NCI-H510A treated with DMSO at 0.1 percent for 48 hours (cell line): ENCODE measurements around the gene APBB2.

Experiments
- DNase-seq: peaks from one replicate; lab custom pipeline; 2025; lab: John Stamatoyannopoulos, UW

APBB2 gene

GRCh38 chr4:41214136-41214824 is at the start of gene APBB2:
TSS of gene APBB2 (minus strand) at chr4:41214542. CDS start at chr4:41033254, 181,288 bp downstream.
- DNase-seq, result peak; percentile 80

DNA sequence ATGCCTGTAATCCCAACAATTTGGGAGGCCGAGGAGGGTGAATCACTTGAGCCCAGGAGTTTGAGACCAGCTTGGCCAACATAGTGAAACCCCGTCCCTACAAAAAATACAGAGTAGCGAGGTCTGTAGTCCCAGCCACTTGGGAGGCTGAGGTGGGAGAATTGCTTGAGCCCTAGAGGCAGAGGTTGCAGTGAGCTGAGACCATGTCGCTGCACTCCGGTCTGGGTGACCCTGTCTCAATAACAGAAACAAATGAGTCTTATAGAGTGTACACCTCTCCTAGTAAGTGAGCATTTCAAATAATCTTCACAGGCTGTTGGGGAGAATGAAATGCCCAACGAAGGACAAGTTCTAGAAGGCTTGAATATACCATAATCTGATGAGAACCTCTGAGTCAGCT is 47.9 kb upstream of the APBB2 start:
- no peak for DNase-seq

DNA sequence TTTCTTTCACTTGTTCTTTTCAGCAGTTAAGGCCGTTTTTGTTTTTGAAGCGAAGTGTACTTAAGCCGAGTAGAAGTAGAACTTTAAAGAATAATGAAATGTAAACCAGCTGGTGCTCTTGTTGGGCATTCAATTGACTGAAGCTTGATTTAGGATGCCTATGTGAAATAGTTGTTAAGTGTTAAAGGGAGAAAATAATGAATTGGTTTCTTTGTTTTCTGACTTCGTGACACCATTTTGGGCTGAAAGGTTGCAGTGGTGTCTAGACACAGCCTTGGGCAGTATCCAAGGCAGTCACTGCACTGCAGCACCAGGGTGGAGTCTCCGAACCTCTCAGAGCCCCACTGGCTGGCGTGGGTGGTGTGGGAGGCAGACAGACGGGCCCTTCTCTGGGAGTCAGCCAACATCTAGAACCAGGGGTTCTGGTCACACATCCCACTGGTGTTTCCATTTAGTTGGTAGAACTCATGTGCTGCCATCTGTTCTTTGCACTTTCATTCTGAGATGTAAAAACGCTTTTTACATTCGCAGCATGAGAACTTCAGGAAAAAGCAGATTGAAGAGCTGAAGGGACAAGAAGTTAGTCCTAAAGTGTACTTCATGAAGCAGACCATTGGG is 45.9 kb upstream of the APBB2 start:
- DNase-seq, result no peak

- DNase-seq, result peak; percentile 15
Observed at GRCh38 chr4:41258783-41259182, 44.4 kb upstream of the APBB2 start.

DNA sequence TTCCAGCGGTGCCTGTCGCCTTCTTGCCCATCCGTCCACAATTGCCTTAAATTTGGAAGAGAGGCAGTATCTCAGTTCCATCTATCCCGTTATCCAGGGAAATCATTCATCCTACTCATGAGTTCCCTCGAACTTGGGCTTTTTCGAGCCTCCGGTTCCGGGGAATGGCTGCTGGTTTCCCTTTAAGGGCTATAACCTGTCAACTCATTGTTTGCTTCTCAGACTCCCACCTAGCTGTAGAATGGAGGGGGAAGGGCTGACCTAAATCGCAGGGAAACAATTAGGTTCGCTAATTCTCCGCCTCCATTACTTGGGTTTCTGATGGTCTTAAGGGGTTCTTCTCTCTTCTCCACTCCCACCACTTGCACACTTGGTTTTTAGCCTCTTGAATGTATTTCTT is 43.6 kb upstream of the APBB2 start:
- DNase-seq, result no peak

GRCh38 chr4:41257257-41257901 is 43.0 kb upstream of the APBB2 start:
- peak; percentile 15 for DNase-seq

- DNase-seq, result peak; percentile 86
Observed at GRCh38 chr4:41256740-41257256, 42.5 kb upstream of the APBB2 start, which contains the start of gene UCHL1. TSS of gene UCHL1 (plus strand) at chr4:41256928. CDS start at chr4:41256977, 49 bp downstream.

GRCh38 chr4:41256131-41256739 is 41.9 kb upstream of the APBB2 start:
- DNase-seq, result peak; percentile 44

DNA sequence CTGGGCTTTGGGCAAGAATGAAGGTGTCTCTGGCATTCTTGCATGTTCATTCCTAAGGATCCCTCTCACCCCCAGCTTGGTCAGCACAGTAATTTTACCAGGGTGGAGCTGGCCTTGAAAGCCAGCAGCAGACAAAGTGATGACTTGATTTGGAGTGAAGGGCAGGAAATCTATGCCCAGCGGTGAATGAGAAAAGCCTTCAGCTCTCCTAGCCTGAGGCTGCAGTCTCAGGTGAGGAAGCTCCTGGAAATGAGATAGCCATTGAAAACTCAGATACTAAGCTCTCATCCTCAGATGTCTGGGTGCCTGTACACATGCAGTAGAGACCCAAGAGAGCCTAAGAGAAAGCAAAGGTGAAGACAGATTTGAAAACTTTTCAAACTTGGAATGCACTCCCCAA is 31.6 kb upstream of the APBB2 start:
- DNase-seq, result no peak

DNA sequence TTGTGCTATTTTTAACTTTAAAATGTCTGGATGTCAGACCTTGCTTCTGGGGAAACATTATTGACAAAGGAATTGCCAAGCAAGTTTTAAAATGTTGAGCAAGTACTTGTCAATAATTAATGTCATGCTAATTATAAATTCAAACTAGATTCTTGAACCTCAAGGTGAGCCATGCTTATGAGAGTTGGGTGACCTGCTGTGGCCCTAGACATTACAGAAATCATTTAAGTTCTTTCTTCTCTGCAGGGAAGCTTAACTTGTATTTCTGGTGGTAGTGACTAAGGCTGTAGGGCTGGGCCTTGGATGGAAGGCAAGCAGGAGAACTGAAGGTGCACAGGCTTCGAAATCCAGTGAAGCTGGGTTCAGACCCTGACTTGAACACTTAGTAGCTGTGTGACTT is 27.6 kb upstream of the APBB2 start:
- DNase-seq, result no peak

DNA sequence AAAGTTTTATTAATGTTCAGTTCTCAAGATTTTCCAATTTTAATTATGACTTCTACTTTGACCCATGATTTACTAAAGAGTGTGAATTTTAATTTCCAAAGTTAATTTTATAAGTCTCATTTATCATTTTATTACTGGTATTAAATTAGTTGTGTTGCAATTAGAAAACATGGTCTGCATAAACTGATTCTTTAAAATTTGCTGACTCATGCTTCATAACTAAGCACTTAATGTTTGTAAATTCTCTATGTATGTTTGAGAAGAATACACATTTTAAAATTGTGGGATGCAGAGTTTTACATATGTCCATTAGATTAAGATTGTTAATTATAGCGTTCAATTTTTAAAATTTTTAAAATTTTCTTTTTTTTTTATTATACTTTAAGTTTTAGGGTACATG is 22.2 kb upstream of the APBB2 start:
- no peak for DNase-seq

DNA sequence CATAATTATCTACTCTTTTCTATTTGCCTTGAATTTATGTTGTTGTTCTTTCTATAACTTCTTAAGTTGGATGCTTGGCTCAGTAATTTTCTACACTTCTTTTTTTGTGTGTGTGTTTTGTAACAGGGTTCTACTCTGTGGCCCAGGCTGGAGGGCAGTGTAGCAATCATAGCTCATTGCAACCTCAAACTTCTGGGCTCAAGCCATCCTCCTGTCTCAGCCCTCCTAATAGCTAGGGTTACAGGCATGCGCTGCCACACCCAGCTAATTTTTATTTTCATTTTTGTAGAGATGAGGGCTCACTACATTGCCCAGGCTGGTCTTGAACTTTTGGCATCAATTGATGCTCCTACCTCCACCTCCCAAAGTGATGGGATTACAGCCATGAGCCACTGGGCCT is 21.7 kb upstream of the APBB2 start:
- DNase-seq, result no peak

DNA sequence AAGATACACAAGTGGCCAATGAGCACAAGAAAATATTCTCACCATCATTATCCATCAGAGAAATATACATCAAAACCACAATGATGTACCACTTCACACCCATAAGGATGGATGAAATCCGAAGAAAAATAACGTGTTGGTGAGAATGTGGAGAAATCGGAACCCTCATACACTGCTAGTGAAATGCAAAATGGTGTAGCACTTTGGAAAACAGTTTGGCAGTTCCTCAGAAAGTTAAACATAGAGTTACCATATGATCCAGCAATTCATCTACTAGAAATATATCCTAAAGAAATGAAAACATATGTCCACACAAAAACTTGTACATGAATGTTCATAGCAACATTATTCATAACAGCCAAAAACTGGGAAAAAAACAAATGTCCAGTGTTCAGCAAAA is 18.5 kb upstream of the APBB2 start:
- DNase-seq, result no peak

DNA sequence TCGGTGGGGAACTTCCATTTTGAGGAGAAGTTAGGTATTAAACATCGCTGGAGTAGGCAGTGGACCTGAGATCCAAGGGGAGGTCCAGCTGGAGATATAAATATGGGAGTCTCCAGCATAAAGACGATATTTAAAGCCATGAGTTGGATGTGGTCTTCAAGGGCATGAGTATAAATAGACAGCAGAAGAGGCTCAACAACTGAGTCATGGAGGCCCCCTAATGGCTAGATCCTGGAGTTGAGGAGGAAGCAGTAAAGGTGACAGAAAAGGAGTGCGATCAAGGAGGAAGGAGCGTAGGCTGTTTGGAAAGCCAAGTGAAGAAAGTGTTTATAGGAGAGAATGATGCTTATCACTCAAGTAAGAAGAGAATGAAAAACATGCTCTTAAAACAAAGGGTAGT is 18.1 kb upstream of the APBB2 start:
- no peak for DNase-seq

GRCh38 chr4:41227902-41228301 is 13.6 kb upstream of the APBB2 start:
- DNase-seq, result no peak

GRCh38 chr4:41221850-41222645 is 7.7 kb upstream of the APBB2 start:
- no peak for DNase-seq

DNA sequence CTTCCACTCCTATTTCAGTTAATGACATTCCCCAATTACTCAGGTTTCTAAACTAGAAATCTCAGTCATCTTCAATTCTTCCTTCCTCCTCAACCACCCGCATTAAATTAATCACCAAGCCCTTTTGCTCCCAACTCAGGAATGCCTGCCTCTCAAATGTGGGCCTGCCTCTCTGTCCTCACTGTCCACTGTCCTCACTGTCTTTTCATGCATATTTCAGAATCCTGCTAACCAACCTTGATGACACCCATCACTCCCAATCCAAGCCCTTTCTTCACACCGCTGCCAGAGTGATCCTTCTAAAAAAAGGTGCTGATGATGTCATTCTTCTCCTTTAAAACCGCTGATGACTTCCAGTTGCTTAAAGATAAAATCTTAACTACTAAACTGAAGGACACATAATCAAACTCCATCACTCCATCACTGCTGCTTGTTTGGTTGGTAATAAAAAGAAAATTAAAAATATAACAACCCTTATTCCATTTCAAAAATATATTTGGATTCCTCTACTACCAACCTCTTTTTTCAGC is 5.1 kb upstream of the APBB2 start:
- DNase-seq, result no peak

- no peak for DNase-seq
Observed at GRCh38 chr4:41218703-41219102, 4.4 kb upstream of the APBB2 start.

DNA sequence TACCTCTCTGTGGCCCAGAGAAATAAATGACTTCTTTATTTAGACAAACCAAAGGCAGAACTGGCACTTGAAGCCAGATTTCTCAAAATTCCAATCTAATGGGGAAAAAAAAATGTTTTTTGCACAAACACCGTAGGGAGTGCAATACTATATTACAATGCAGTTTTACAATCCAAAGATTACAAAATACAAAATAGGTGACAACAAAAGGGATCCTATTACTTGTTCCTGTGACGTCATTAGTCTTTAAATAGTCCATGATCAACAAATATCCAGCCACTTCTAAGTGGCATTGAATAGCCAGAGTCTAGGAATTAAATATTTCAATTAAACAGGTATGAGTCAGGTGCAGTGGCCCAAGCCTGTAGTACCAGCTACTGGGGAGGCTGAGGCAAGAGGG is 3.0 kb upstream of the APBB2 start:
- DNase-seq, result no peak

DNA sequence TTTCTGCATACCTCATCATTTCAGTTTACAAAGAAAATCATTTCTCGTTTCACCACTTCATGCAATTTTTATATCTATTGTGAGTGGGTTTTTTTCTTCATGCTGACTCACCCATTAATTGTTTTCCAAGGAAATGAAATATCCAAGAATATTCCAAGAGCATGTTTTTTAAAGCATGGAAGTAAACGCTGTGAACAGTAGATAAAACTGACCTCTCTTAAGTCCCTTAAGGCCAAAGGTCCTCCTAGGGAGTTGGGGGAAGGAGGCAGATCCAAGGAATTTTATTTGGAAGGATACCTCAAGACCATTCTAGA is 2.6 kb upstream of the APBB2 start:
- DNase-seq, result no peak

DNA sequence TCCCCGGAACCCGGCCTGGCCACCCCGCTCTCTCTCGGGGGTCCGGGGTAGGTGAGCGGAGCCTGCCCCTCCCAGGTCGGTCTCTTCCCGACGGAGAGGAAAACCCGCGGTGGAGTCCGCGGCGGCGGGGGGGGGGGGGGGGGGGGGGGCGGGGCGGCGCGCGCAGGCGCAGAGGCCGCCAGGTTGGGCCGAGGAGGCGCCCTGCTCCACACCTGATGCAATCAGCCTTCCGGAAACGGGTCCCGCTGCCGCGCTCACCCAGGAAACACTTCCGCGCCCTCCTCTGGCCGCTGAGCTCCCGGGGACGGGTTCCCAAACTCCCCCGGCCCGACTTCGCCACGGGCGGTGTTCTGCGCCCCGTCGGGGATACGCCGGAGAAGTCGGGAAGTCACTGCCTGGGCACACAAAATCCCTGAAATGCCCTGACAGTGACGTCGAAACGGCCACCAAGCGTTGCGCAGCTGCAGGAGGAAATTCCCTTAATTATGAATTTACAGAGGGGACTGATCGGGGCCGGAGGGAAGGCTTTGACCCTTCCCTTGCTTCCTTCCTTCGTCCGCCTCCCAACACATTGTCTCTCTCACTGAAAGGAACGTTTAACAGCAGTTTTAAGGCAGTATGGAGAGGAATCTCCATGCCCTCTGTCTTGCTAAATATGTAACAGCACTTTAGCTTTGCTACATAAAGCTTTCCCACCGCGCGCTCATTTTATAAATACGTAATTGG is 2.1 kb upstream of the APBB2 start:
- peak; percentile 73 for DNase-seq
